Activated CD8-positive, alpha-beta memory T cell treated with anti-CD3 and anti-CD28 coated beads for 48 hours (primary cell): ENCODE results near the gene USP33.
A peak's percentile ranks its signal among the peaks of the same experiment; 100 is the strongest.
"Not testable (repeated sequence)": the region's sequence is repeated elsewhere in the genome, so short reads cannot be mapped to it uniquely, and the experiment has no call there.

Experiments used
- DNase-seq, 3 experiments: peaks; one replicate each; pipeline ENCODE4 v3.0.0-alpha.2; 2020; ENCODE audit warnings: low read depth in 2 of 3, low spot score in 2 of 3

USP33 gene

DNA sequence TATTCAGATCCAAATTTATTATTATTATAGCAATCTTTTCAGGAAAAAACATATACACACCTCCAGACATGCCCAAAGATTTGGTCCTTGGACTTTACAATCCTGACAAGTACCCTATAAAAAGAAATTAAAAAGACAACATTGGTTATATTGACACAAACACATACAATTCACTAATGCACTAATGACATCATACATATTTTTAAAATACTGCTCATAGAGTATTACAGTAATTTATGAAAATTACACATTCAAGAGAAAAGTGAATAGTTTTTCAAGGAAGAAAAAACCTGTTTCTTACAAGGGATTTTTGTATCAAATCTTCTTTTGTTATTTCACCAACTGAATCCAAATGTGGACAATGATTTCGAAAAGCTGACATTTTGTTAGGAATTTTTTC lies 18.3 kb downstream of the USP33 start:
- no peak for DNase-seq

GRCh38 chr1:77739235-77739634 lies 20.4 kb downstream of the USP33 start:
- DNase-seq, result no peak

- DNase-seq, result no peak
Measured at GRCh38 chr1:77732090-77732489, 27.6 kb downstream of the USP33 start.

DNA sequence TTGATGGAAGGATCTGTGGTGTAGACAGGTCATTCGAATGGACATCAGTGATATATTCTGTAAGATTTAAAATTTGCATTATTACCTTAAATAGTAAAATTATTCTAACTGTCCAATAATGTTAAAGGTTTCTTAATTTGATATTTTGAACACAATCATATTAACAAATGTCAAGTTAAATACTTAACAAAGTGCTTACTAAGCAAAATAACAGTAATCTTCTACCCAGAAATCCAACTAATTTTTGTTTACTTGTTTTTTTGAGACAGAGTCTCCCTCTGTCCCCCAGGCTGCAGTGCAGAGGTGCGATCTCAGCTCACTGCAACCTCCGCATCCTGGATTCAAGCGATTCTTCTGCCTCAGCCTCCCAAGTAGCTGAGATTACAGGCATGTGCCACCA lies 33.9 kb downstream of the USP33 start:
- DNase-seq, result no peak

- no peak for DNase-seq
Measured at GRCh38 chr1:77718181-77718580, 41.5 kb downstream of the USP33 start.

DNA sequence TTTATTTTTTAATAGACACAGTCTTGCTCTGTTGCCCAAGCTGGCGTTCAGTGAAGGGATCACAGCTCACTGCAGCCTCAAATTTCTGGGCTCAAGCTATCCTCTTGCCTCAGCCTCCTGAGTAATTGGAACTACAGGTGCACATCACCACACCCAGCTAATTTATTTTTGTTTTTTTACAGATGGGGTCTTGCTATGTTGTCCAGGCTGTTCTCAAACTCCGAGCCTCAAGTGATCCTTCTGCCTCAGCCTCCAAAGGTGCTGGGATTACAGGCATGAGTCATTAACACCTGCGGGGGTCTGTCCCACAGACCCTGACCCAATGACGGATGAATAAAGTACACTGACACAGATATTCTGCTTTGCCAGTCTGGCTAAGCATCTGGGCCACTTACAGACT lies 43.6 kb downstream of the USP33 start:
- DNase-seq, result no peak

GRCh38 chr1:77709727-77710126 lies 49.9 kb downstream of the USP33 start:
- DNase-seq, result no peak

DNA sequence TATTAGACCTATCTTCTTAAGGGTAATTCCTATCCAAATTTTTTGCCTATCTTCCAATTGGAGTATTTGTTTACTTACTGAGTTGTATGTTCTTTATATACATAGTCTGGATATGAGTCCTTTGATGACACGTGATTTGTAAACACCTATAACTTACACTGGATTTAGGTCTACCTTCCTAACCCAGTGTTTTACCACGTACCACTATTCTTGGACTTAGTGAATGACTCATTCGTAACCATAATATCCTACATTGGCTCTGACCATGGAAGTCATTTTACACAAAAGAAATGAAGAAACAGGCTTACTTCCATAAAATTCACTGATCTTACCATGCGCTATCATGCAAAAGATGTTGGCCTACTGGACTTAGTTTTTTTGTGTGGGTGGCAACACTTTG lies 53.3 kb downstream of the USP33 start:
- no peak for DNase-seq

GRCh38 chr1:77704736-77705135 lies 54.9 kb downstream of the USP33 start:
- no peak for DNase-seq

- DNase-seq, result not testable (repeated sequence)
Measured at GRCh38 chr1:77699673-77700072, 60.0 kb downstream of the USP33 start.

GRCh38 chr1:77697441-77697840 lies 62.2 kb downstream of the USP33 start:
- DNase-seq, result no peak

DNA sequence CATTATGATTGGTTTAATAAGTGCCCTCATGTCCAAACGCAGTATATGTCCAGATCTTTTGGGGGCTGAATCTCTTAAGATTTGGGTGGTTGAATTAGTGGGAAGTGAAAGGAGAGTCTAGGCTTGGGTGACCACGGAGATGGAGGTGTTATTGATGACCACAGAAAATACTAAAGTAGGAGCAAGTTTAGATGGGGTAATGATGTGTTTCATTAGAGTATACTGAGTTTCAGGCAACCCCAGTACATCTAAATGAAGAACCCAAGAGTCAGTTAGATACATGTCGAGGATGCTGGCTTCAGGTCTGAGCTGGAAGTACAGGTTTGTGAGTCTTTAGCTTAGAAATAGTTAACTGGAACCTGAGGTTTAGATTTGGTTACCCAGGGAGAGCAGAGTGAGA lies 70.7 kb downstream of the USP33 start:
- DNase-seq, result no peak

- DNase-seq, result no peak
Measured at GRCh38 chr1:77687519-77687906, 72.1 kb downstream of the USP33 start.

GRCh38 chr1:77686796-77687518 lies 72.7 kb downstream of the USP33 start:
- no peak for DNase-seq

GRCh38 chr1:77683160-77684148 lies 76.2 kb downstream of the USP33 start:
- DNase-seq, result peak; percentile 71 to 89 (median 81)

DNA sequence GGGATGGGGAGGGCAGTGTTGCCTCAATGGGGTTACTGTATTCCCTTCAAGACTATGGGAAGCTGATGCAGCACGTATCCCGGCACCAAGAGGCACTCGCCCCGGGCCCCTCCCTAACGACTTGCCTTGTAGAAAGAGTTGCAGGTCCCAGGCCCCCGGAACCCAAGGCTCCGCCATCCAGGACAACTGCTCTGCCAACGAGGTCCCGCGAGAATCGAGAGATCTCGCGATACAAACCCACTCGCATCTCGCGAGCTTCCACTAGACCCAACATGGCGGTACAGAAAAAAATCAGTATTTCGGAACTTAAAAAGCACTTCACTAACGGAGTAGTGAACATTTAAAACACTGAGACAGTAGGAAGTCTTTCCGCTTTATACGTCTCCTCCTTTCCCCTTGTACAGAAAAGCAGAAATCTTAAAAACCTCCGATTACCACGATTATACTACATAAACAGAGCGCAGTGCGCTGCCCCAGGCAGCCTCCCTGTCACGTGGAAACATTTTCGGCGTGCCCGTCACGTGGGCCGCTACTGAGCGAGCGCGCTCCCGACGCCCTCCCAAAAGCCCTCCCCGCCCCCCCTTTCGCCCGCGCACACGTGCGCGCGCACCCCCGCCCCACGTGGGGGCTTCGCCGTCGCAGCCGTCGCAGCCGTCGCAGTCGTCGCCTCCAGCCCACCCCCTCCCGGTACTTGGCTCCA lies 77.0 kb downstream of the USP33 start, which contains the start of gene ZZZ3:
ZZZ3 (minus strand) TSS at position 199 of the 700 bp plus-strand sequence. CDS start 49,304 bp downstream, outside the sequence.
- DNase-seq, result peak; percentile 68 to 73 (median 73)

DNA sequence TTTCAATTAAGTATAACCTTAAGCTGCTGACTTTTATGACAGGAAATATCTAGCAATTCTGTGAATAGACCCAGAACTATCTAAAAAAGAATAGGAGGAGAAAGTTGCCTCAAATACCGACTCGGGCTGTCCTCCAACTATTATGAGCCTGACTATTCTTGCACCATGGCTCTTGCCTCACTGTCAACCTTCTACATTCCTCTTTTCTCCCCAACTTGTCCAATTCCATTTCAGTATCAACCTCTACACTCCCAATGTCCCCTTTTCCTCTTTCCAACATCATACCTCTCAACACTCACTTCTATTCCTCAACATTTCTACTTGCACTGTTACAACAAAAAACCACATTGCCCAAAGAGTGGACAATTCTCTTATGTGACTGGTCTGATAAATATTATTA lies 79.5 kb downstream of the USP33 start:
- DNase-seq, result no peak

DNA sequence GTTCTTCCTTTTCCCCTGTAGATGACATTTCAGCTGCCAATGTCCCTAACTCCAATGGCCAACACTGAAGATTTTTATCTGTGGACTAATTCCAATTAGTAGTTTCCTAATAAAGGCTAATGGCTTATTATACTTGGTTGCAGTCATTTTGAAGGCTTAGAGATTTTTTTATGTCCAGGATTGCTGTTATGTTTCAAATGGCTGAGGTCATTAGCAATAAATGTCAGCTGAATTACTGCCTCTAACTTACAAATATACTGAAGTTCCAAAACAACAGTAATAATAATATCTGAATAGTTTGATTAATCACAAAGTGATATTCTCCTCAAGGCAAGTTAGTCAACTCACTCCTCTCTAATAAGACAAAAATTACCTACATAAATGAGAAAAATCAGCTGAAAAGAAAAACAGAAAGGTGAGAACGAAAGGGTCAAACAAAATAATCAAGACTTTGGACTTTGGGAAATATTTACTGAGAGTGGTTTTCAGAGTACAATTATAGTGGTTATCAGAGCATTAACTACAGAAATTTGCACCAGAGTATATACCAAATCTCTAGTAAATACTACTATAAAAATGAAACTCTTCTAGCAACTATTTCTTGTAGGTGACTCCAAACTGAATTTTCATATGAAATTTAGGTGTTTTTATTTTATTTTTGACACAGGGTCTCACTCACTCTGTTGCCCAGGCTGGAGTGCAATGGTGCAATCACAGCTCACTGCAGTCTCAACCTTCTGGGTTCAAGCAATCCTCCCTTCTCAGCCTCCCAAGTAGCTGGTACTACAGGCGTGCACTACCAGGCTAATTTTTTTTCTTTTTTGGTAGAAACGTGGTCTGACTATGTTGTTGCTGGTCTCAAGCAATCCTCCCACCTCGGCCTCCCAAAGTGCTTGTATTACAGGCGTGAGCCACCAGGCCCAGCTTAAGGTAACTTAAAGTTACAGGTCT lies 80.7 kb downstream of the USP33 start:
- DNase-seq, result no peak

DNA sequence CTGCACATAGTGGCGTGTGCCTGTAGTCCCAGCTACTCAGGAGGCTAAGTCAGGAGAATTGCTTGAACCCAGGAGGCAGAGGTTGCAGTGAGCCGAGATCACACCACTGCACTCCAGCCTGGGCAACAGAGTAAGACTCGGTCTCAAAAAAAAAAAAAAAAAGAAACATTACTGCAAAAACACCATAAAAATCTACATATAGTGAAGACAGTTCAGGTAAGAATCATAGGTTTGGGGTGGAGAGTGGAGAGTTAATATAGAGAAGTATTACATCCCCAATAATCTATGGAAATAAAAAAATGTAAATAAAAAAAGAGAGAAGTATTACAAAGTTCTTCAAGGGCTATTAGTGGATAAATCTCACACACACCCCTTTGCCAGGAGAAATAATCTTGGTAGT lies 84.8 kb downstream of the USP33 start:
- DNase-seq, result not testable (repeated sequence)

DNA sequence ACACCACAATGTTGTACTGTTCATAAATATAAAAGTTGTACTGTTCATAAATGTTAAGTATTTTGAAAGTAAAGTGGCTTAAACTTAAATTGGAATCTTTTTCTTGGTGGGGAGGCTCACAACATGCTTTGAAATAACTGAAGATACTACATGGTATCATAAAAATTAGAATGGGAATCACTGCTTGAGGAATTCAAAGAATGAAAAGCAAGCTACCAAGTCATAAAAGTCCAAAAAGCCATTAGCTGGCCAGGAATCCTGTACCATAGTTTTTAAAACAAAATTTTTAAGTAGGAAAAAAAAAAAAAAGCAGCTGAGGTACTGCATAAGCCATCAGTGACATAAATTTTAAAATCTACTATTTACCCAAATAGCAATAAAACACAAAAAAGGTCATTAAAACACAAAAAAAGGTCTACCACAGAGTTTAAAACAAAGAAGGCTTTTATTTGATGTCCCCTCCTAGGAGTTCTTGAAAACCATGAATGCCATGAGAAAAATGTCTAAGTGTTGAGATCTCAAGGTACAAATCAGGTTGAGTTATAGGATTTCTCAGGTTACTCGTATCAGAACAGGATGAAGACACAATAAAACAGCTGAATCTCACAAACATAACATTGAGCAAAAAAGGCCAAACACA lies 85.8 kb downstream of the USP33 start:
- no peak for DNase-seq
